CD4-positive, alpha-beta T cell (primary cell): ENCODE results near the gene KIF23. TPM values are rescaled to one million over a fixed set of nuclear protein-coding genes. Genes with fewer than 3 reads are reported as not detected.

ENCODE experiments used
- ATAC-seq: fragments of 200-7000 bp; cut with Tn5 transposase; one replicate; pipeline ENCODE4 v1.10.0; 2022; ENCODE audit warnings: mild to moderate bottlenecking; ENCODE audit not compliant: poor library complexity
- CTCF ChIA-PET: fragments of 350-600 bp; sonication (Branson Sonifier 250); formaldehyde crosslinking; loops from one replicate; lab custom pipeline; 2021; ENCODE audit warnings: antibody characterized with exemption, inconsistent platforms; lab: Charles Lee
- POLR2A ChIA-PET: fragments of 350-600 bp; sonication (Branson Sonifier 250); formaldehyde crosslinking; loops from one replicate; lab custom pipeline; 2021; ENCODE audit warnings: antibody characterized with exemption, inconsistent platforms; lab: Charles Lee
- DNase-seq, 14 experiments: peaks; one replicate each; pipeline ENCODE4 v3.0.0-alpha.2; 2013 to 2020; ENCODE audit warnings: mixed read lengths in 2 of 14
- H3K27ac ChIP-seq, 2 donors: one replicate each; pipeline versions ENCODE4 v1.5.1 to v1.7.0; 2013; ENCODE audit warnings: low read length in 2 of 2, low read depth in 1 of 2, mild to moderate bottlenecking in 1 of 2
- H3K27me3 ChIP-seq, 2 experiments: 1 replicate in 1 of 2; 2 replicates in 1 of 2; pipeline versions ENCODE4 v1.6.1 to v1.7.0; 2013; ENCODE audit warnings: low read length in 2 of 2, control low read depth in 1 of 2, mild to moderate bottlenecking in 1 of 2, moderate library complexity in 1 of 2; ENCODE audit not compliant: insufficient read depth in 2 of 2, control insufficient read depth in 1 of 2
- H3K36me3 ChIP-seq: one replicate; pipeline ENCODE4 v1.6.1; 2013; ENCODE audit warnings: low read length, control low read depth; ENCODE audit not compliant: insufficient read depth
- H3K4me1 ChIP-seq: one replicate; pipeline ENCODE4 v1.6.1; 2013; ENCODE audit warnings: low read length, control low read depth; ENCODE audit not compliant: insufficient read depth
- H3K4me3 ChIP-seq: one replicate; pipeline ENCODE4 v1.5.1; 2013; ENCODE audit warnings: mild to moderate bottlenecking, low read length, moderate library complexity
- H3K9me3 ChIP-seq, 2 experiments: 1 replicate in 1 of 2; 2 replicates in 1 of 2; pipeline versions ENCODE4 v1.6.1 to v1.7.0; 2013; ENCODE audit warnings: low read length in 2 of 2, mild to moderate bottlenecking in 2 of 2, control low read depth in 1 of 2, moderate library complexity in 1 of 2; ENCODE audit not compliant: control insufficient read depth in 1 of 2, insufficient read depth in 1 of 2
- H3K27ac Mint-ChIP-seq: one replicate; pipeline ENCODE4 v1.8.0; 2020; ENCODE audit warnings: mixed read lengths
- H3K27me3 Mint-ChIP-seq: one replicate; pipeline ENCODE4 v1.8.0; 2021; ENCODE audit warnings: mixed read lengths
- H3K36me3 Mint-ChIP-seq: one replicate; pipeline ENCODE4 v1.8.0; 2021; ENCODE audit warnings: low read depth, mixed read lengths
- H3K4me1 Mint-ChIP-seq: one replicate; pipeline ENCODE4 v1.8.0; 2021; ENCODE audit warnings: low read depth, mixed read lengths
- H3K4me3 Mint-ChIP-seq: one replicate; pipeline ENCODE4 v1.8.0; 2020; ENCODE audit warnings: mild to moderate bottlenecking, mixed read lengths
- H3K9me3 Mint-ChIP-seq: one replicate; pipeline ENCODE4 v1.8.0; 2020; ENCODE audit warnings: mixed read lengths
- intact Hi-C, 2 experiments: fragments of 100-400 bp; cut with DNase I in 1 of 2; cut with micrococcal nuclease in 1 of 2; formaldehyde crosslinking; loops; one replicate each; pipeline versions ENCODE4 v1.15.1 to v1.9.0; 2023 to 2025; cut with DNase I, micrococcal nuclease
- total RNA-seq, 174 experiments: library from RNA in 2 of 174; stranded (reverse) in 2 of 174; gene quantifications; one replicate each; pipeline ENCODE4 v1.2.3 and lab custom pipeline; 2021 to 2026
- TF ChIP-seq, protein P1 (sequence below): fragments of 200-600 bp; IDR thresholded peaks from one replicate; pipeline ENCODE4 v1.8.0; 2022; ENCODE audit warnings: antibody characterized with exemption, mild to moderate bottlenecking

The KIF23 gene
- total RNA-seq, 2 experiments from 2014 or later = 0.71 to 1.1 TPM

DNA sequence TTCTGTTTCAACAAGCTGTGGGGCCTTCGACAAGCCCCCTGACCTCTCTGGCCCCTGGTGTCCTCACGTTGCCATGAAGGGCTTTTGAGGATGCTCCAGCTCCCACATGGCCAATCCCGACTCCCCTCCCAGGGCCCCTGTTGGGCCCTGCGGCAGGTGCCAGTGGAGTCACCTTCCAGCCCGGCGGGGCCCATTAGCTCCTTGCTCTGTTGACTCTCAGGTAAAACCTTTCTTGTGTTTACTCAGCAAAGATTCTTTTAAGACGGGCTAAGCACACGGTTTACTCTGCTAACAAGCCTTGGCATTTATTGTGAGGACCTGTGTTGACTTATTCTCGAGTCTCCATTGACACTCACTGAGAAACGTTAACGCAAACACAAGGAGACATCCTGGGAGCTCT, 53.5 kb downstream of the KIF23 start:
- no peaks in the 10 kb centered on the region for H3K9me3 Mint-ChIP-seq
- peak overlapping the region; percentile 90 for H3K27ac Mint-ChIP-seq
- no peak for ATAC-seq
- Histone ChIP-seq H3K27me3 (no peaks in the 10 kb centered on the region), H3K36me3 (no peaks in the 10 kb centered on the region), H3K4me1 (peaks cover 47% of the 10 kb centered on the region), H3K9me3 (no peaks in the 10 kb centered on the region), H3K4me3 (peak overlapping the region; percentile 15), H3K27ac (peak overlapping the region; percentile 85 to 91)
- H3K27me3 Mint-ChIP-seq = no peaks in the 10 kb centered on the region
- DNase-seq = no peak
- peak overlapping the region; percentile 8 for H3K4me3 Mint-ChIP-seq
- POLR2A ChIA-PET = interaction anchor here (1.1 to 3.9 kb wide), 5 partner anchors 14 to 1068 kb away, joined by 3 to 96 read pairs (median 8); partner anchors contain the start of genes RPLP1 and TLE3
- CTCF ChIA-PET = interaction anchor here (0.7 to 2.3 kb wide), 7 partner anchors 8 to 630 kb away, joined by 3 to 10 read pairs (median 4); partner anchors contain the start of genes RPLP1 and TLE3
- peaks cover 36% of the 10 kb centered on the region for H3K4me1 Mint-ChIP-seq
- intact Hi-C loops = loop anchor here (1.0 to 5.0 kb wide), 7 partner anchors 15 to 1090 kb away; partner anchors contain the start of genes RPLP1 (in 2 of the 2) and TLE3 (in 1 of the 2)
- no peaks in the 10 kb centered on the region for H3K36me3 Mint-ChIP-seq
- TF ChIP-seq, protein P1, sequence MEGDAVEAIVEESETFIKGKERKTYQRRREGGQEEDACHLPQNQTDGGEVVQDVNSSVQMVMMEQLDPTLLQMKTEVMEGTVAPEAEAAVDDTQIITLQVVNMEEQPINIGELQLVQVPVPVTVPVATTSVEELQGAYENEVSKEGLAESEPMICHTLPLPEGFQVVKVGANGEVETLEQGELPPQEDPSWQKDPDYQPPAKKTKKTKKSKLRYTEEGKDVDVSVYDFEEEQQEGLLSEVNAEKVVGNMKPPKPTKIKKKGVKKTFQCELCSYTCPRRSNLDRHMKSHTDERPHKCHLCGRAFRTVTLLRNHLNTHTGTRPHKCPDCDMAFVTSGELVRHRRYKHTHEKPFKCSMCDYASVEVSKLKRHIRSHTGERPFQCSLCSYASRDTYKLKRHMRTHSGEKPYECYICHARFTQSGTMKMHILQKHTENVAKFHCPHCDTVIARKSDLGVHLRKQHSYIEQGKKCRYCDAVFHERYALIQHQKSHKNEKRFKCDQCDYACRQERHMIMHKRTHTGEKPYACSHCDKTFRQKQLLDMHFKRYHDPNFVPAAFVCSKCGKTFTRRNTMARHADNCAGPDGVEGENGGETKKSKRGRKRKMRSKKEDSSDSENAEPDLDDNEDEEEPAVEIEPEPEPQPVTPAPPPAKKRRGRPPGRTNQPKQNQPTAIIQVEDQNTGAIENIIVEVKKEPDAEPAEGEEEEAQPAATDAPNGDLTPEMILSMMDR = no peak

DNA sequence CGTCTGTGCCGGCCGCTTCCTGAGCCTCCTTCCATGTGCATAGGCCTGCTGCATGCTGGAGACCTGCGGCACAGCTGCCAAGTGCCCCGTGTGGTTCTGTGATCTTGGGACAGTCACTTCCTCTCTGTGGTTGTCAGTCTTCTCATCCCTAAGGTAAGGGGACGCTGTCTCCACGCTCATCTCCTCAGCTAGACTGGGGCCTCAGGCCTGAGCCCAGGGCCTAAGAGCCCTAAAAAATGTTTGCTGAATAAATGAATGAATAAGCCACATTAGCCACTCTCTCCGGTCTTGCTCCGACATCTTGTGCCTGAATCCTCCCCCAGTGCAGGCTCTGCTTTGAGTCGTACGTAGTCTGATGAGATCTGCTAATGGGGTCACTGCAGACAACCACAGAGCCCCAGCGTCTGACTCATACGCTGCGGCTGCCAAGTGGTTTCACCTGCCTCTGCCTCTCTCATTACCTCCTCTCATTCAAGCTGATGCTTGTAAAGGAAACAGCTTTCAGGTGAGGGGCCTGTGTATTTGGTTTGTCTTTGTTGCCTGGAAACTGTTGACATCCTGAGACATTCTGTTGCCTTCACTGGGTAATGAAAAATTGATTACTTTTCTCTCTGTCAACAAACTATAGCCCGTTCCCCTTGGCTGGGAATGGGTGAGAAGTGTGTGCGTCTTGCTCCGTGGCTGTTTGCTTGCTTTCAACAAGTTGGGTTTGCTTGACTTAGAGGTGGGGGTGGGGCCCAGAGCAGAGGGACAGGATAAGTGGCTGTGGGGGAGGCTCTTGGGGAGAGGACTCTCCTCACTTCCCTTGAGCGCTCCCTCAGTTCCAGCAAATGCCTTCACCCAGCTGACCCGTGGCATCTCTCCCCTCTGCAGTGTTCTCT, 54.3 kb downstream of the KIF23 start:
- Histone ChIP-seq H3K36me3 (no peaks in the 10 kb centered on the region), H3K27ac (peak overlapping the region; percentile 91), H3K27me3 (no peaks in the 10 kb centered on the region), H3K9me3 (no peaks in the 10 kb centered on the region), H3K4me1 (peaks cover 39% of the 10 kb centered on the region), H3K4me3 (peak overlapping the region; percentile 15)
- H3K4me3 Mint-ChIP-seq = peak overlapping the region; percentile 70
- H3K27ac Mint-ChIP-seq = peak overlapping the region; percentile 90
- H3K4me1 Mint-ChIP-seq = peaks cover 29% of the 10 kb centered on the region
- ChIA-PET CTCF (interaction anchor here (0.7 to 2.3 kb wide), 6 partner anchors 8 to 629 kb away, joined by 3 to 10 read pairs (median 6); partner anchors contain the start of genes RPLP1 and TLE3), POLR2A (interaction anchor here (0.9 to 3.9 kb wide), 10 partner anchors 15 to 1067 kb away, joined by 3 to 96 read pairs (median 5); partner anchors contain the start of genes RPLP1 and TLE3)
- H3K9me3 Mint-ChIP-seq = no peaks in the 10 kb centered on the region
- DNase-seq = peak; percentile 74 to 97 (median 81)
- peak; percentile 88 for ATAC-seq
- no peaks in the 10 kb centered on the region for H3K36me3 Mint-ChIP-seq
- TF ChIP-seq, protein P1 = no peak
- no peaks in the 10 kb centered on the region for H3K27me3 Mint-ChIP-seq
- intact Hi-C loops = loop anchor here (1.0 to 5.0 kb wide), 7 partner anchors 16 to 1089 kb away; partner anchors contain the start of genes RPLP1 (in 2 of the 2) and TLE3 (in 1 of the 2)

DNA sequence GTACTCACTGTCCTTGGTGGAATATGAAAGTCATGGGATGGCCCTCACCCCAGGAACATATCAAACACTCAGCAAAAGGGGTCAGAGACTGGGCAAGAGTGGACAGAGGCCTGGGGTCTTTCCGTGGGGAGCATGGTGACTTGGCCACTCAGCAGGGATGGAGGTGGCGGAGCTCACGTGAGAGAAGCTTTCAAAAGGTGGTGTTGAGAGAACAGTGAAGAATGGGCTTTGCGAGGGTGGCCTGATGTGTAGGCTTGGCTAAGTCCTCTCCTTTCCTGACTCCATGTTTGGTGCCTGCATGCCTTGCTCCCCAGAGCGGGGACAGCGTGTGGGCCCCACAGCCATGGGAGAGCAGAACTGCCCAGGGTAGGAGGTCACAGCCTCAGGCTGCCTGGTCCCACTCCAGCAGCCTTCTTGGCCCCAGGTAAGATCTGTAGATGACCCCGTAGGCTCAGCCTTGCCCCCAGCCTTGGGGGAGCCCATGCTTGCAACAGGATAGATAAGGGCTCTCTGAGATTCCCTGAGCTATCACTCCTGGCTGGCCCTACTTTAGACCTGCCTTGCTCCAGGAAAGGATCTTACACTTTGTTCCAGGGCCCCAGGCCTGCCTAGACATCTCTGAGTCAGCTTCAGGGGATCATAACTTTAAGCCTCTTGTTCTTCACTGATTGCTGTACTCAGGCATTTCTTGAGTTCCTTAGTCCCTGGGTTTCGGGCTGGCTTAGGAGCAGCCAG, 55.5 kb downstream of the KIF23 start:
- no peak for ATAC-seq
- peak overlapping the region; percentile 91 for H3K27ac ChIP-seq
- TF ChIP-seq, protein P1 = no peak

More for the DNA sequence above, 55.5 kb downstream of the KIF23 start:
- ChIA-PET POLR2A (interaction anchor here (1.1 to 3.9 kb wide), 4 partner anchors 16 to 651 kb away, joined by 3 to 96 read pairs (median 3); partner anchors contain the start of genes KIF23 and RPLP1), CTCF (interaction anchor here (1.9 to 2.3 kb wide), 2 partner anchors 9 to 17 kb away, joined by 10 read pairs; partner anchors contain the start of gene RPLP1)
- H3K4me1 ChIP-seq = peaks cover 37% of the 10 kb centered on the region
- H3K4me3 Mint-ChIP-seq = no peak overlapping the region
- no peak overlapping the region for H3K4me3 ChIP-seq
- no peaks in the 10 kb centered on the region for H3K27me3 Mint-ChIP-seq
- no peaks in the 10 kb centered on the region for H3K36me3 ChIP-seq
- no peak for DNase-seq
- H3K4me1 Mint-ChIP-seq = peaks cover 29% of the 10 kb centered on the region
- H3K9me3 Mint-ChIP-seq = no peaks in the 10 kb centered on the region
- H3K9me3 ChIP-seq = no peaks in the 10 kb centered on the region
- no peaks in the 10 kb centered on the region for H3K27me3 ChIP-seq
- peak overlapping the region; percentile 90 for H3K27ac Mint-ChIP-seq
- intact Hi-C loops = loop anchor here (2.0 to 10.0 kb wide), 6 partner anchors 17 to 1255 kb away; partner anchors contain the start of gene RPLP1 (in 1 of the 2)
- no peaks in the 10 kb centered on the region for H3K36me3 Mint-ChIP-seq
